Stimulated activated CD8-positive, alpha-beta memory T cell treated with anti-CD3 and anti-CD28 coated beads, Interleukin-7, amount 100 ng/mL, for 1 hour (primary cell): ENCODE data around the gene SMIM35.
A peak's percentile ranks its signal among the peaks of the same experiment; 100 is the strongest.

Experiments
- DNase-seq, 2 donors: peaks; one replicate each; pipeline ENCODE4 v3.0.0-alpha.2; 2020; ENCODE audit warnings: low read depth in 2 of 2

The SMIM35 gene

GRCh38 chr11:118058311-118059245 is 28.2 kb downstream of the SMIM35 start:
- no peak for DNase-seq

DNA sequence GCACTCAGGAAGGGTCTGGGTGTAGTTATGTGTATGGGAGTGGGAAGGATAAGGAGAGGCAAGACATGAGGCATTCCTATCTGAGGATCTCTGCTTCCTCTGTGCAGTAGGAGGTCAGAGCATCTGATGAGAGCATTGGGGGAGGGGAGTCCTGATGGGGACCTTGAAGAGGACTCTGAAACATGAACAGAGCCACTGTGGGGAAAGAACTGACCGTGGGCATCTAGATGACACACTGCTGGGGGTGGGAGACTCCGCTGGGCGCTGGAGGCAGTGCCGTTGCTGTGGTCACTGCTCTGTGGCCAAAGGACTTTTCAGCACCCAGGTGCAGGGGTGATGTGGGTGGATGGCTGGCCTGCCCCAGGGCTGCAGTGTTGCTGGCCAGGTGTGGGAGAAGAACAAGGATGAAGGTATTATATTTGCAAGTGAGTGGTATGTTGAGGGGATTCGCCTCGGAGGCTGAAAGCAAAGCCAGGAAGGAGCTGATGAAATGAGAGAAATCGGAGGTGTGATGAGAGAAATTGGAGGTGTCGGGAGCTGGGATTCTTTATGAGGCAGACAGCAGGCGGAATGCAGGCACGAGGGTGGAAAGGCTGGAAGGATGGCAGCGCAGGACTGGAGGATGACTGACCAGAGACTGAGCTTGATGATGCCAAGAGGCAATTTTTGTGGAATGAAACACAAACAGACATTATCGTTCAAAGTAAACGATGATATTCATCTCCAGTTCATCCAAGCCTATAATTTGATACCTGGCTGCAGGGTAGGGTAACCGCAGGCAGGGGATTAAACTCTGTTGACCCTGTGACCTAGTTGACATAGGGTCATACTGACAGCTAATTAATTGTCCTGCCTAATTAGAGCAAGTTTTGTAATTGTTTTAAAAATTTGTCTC is 29.3 kb downstream of the SMIM35 start:
- no peak for DNase-seq

DNA sequence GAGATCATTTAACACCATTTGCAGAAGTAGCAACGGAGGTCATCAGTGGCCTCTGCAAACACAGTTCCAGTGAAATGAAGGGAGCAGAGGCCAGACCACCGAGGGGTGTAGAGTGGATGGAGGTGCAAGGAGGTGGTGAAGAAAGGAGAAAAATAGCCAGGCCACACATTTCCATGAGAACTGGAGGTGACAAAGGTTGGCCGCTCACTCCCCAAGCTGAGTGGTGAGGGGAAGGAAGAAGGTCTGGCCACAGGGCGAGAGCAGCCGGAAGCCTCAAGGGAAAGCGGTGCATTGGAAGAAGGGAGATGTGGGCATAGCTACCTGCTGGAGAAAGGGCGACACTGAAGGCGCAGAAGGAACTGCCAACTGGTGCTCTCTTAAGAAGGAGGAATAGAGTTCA is 30.0 kb downstream of the SMIM35 start:
- no peak for DNase-seq

DNA sequence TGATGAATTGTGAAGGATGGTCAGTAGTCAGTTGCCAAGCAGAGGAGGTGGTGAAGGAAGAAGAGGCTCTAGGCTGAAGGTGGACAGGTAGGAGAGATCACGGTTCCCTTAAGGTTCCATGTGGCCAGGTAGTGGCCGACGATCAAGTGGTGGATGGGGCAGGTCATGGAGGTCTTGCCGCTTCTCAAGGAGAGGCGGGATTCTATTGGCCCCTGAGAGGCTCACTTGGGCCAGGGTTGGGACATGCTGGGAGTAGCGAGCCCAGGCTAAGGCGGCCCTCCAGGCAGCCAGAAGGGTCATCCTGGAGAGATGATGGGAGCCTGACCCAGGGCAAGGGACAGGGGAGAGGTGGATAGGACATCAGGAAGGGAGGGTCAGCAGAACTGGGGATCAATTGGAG is 30.8 kb downstream of the SMIM35 start:
- no peak for DNase-seq

- no peak for DNase-seq
Observed at GRCh38 chr11:118054712-118055640, 31.8 kb downstream of the SMIM35 start.

DNA sequence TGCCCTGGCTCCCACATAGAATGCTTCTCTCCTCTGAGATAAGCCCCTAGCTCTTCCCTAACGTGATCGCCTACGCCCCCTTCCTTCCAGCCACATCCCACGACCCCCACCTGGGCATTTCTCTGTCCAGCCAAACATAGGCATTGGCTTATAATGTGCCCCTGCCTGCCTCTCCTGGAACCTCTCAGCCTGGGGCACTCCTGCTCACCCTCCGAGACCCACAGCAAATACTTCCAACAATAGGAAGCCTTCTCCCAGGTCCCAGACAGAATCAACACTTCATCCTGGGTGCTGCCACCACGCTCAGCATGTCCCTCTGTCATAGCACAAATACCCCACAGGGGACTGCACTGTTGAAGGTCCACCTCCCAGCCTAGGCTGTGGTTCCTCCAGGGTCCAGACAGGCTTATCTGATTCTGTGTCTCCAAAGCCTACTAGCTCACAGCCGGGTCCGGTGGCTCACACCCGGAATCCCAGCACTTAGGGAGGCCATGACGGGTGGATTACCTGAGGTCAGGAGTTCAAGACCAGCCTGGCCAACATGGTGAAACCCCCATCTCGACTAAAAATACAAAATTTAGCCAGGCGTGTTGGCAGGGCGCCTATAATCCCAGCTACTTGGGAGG is 34.1 kb downstream of the SMIM35 start:
- DNase-seq: no peak

DNA sequence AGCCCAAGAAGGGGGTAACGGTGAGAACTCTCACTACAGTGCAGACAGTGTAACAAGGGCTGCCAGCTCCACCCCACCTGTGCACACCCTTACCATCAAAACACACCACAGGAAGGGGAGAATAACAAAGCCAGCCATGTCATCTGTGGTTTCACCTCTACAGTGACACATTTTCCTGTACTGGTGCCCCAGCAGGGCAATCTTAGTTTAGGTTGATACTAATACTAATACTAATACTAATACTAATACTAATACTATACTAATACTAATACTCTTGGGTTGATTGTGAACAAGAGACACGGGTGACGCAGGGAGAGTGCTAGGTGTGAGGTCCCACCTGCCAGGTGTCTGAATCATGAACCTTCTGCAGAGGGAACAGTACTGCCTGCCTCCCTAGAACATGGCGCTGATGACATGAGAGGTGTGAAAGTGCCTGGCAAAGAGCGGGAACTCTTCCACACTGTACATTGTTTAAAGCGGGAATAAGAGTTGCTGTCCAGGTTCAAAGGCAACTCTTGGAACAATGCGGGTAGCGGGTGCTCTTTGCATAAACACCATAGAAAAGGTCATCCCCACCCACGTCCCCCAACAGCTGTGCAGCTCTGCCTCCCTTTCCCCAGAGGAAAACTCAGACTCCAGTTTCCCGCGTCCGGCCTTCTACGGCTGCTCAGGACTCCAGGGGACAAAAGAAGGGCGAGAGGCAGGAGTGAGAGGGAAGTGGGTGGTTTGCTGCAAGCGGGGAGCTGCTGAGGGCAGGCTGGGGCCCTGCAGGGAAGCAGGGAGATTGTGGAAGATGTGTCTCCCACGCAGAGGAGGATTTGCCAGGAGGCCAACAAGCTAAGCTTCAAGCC is 34.9 kb downstream of the SMIM35 start:
- DNase-seq: peak; percentile 18 to 38

DNA sequence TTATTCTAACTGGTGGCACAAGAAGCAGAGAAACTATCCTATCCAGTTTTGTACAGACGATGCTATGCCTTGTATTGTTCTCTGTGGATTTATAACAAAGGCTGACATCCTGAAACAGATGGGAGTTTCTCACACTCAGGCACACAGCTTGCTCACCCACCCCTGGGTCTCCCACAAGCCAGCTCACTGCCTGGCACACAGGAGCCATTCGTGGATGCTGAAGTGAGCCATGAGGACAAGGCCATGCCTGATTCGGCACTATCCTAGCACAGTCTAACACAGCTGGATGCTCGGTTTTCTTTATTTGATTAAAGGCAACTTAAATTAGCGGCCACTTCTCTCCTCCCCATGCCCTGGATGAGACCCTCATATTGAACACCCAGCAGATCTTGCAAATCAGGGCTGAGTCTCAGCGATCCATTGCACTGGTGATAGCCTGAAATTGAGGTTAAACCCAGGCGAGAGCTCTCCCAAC is 35.6 kb downstream of the SMIM35 start:
- no peak for DNase-seq

GRCh38 chr11:118050208-118050891 is 36.4 kb downstream of the SMIM35 start:
- no peak for DNase-seq

DNA sequence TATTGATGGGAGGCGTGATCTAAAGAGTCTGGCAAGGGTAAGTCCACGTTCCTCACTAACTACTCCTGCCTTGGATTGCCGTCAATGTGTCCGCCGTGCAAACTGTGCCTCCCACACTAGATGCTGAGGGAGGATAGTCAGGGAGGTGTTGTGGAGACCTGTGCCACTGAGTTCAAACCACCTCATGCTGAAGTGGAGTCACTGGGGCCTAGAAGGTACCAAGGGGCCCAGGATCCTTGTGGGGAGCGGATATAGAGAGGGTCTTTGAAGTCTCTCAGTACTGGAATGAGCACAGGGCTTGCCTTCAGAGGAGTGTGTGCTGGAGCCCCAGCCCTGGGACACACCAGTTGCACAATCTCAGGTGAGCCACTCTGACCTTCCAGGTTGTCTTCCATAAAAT is 37.0 kb downstream of the SMIM35 start:
- no peak for DNase-seq

DNA sequence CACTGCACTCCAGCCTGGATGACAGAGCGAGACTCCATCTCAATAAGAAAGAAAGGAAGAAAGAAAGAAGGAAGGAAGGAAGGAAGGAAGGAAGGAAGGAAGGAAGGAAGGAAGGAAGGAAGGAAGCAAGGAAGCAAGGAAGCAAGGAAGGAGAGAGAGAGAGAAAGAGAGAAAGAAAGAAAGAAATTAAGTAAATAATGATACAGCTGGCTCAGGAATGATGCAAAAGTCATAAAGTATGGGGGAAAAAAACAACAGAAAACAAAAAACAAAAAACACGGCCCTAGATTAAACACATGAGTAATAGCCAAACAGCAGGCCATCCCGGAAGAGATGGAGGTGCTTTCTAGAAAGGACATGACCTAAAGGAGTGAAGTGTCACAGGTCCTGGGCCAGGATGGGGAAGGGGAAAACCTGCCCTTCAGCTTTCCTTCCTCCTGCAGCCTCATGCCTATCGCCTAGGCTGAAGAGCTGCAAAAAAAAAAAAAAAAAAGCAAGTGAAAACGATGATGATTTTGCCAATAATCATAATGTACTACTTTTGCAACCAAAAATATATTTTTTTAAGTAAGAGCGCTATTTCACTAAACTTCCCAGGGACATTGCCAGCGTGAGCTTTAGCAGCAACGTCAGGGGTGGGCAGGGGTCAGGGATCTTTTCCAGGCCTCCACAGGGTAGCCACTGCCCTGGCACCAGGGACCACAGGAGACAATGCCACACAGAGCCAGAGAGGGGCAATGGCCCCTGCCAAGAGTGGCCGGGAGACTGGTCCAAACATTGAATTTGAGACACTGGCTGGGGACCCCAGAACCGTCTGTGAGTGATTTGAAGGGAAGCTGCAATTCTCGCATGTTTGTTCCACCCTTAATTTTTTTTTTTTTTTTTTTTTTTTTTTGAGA is 38.0 kb downstream of the SMIM35 start:
- no peak for DNase-seq

DNA sequence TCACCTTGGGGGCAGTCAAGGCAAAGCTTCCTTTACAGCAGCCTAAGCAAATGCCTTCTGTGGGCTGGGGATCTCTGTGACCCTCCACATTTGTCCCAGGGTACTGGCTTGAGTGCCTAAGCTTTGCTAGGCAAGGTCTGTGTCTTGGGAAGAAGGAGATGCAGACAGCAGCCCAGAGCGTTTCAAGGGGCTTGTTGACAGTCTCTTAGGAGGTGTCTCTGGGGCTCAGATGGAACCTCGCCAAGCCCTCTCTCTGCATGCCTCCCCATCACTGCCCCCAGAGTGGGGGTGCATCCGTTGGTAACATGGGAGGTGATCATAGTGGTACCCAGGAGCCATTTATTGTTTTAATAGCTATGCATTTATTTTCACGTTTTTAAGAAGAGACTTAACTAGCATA is 39.0 kb downstream of the SMIM35 start:
- no peak for DNase-seq

- no peak for DNase-seq
Observed at GRCh38 chr11:118046964-118047700, 39.6 kb downstream of the SMIM35 start.

DNA sequence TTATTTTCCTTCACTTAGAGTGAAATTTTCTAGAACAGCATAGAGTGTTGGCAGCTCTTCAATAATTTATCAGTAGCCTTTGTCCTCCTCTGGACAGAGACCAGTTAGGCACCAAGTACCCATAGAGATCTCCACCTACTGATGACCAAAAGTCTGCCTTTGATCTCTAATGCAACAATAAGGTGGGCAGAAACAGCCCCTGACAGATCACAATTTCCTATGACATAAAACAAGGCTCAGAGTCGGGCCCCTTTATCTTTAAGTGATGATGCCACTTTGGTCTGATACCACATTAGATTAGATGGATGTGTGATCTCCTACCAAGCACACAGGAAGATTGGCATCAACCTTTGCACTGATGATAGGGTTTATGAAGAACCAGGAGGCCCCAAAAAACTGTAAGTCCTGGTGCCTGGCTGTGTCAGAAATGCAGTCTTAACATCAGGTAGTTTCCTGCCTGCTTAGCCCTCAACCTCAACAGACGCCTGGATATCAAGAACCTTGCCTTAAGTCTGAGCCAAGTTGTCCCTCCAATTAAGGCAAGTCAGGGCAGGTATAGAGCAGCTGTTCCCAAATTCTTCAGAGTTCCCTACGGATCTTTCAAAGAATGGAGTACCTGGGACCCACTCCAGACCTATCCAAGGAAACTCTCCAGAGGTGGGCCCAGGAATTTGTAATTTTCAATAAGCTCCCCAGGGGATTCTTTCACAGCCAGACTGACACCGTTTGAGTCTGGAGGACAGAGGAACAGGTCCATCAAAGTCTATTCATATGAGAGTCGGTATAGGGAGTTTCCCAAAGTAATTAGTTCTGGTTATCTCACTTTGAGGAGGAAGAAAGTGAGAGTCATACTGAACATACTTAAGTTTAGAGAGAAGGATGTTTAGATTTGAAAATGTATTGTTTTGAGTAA is 40.5 kb downstream of the SMIM35 start:
- no peak for DNase-seq

- DNase-seq: no peak
Observed at GRCh38 chr11:118045191-118045590, 41.6 kb downstream of the SMIM35 start.

DNA sequence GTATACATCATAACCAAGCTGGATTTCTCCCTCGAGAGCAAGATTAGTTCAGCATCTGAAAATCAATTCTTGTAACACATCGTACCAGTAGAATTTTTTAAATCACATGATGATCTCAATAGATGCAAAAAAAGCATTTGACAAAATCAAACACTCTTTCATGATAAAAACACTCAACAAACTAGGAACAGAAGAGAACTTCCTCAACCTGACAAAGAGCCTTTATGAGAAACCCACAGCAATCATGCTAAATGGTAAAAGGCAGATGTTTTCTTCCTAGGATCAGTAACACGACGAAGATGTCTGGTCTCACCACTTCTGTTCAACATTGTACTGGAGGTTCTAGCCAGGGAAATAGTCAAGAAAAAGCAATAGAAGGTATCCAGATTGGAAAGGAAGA is 44.0 kb downstream of the SMIM35 start:
- DNase-seq: no peak

GRCh38 chr11:118042141-118042540 is 44.6 kb downstream of the SMIM35 start:
- no peak for DNase-seq
